Activated naive CD4-positive, alpha-beta T cell treated with anti-CD3 and anti-CD28 coated beads for 36 hours (primary cell): ENCODE measurements around the gene FCHSD1. TPM values are rescaled to one million over a fixed set of nuclear protein-coding genes. Genes with fewer than 3 reads are reported as not detected.

ENCODE experiments used
- CTCF ChIA-PET: fragments of 350-600 bp; sonication (Branson Sonifier 250); formaldehyde crosslinking; loops from one replicate; lab custom pipeline; 2021; ENCODE audit warnings: antibody characterized with exemption; lab: Charles Lee
- DNase-seq: peaks from one replicate; pipeline ENCODE4 v3.0.0-alpha.2; 2020
- H3K27ac Mint-ChIP-seq: one replicate; pipeline ENCODE4 v1.8.0; 2021; ENCODE audit warnings: mild to moderate bottlenecking, mixed read lengths
- H3K27me3 Mint-ChIP-seq: one replicate; pipeline ENCODE4 v1.8.0; 2021; ENCODE audit warnings: low read depth, mixed read lengths
- H3K36me3 Mint-ChIP-seq: one replicate; pipeline ENCODE4 v1.8.0; 2021; ENCODE audit warnings: low read depth, mixed read lengths
- H3K4me1 Mint-ChIP-seq: one replicate; pipeline ENCODE4 v1.8.0; 2021; ENCODE audit warnings: low read depth, mixed read lengths
- H3K4me3 Mint-ChIP-seq: one replicate; pipeline ENCODE4 v1.8.0; 2021; ENCODE audit warnings: mild to moderate bottlenecking, moderate library complexity, mixed read lengths
- H3K9me3 Mint-ChIP-seq: one replicate; pipeline ENCODE4 v1.8.0; 2021; ENCODE audit warnings: mixed read lengths
- intact Hi-C: fragments of 100-400 bp; cut with micrococcal nuclease; formaldehyde crosslinking; loops from one replicate; pipeline ENCODE4 v1.15.1; 2023
- total RNA-seq, 2 experiments: library from RNA; stranded (reverse); gene quantifications; one replicate each; pipeline ENCODE4 v1.2.3, GENCODE V29; 2021

The FCHSD1 gene
- total RNA-seq: 10 to 100 TPM; 28.9 to 29.6 TPM

DNA sequence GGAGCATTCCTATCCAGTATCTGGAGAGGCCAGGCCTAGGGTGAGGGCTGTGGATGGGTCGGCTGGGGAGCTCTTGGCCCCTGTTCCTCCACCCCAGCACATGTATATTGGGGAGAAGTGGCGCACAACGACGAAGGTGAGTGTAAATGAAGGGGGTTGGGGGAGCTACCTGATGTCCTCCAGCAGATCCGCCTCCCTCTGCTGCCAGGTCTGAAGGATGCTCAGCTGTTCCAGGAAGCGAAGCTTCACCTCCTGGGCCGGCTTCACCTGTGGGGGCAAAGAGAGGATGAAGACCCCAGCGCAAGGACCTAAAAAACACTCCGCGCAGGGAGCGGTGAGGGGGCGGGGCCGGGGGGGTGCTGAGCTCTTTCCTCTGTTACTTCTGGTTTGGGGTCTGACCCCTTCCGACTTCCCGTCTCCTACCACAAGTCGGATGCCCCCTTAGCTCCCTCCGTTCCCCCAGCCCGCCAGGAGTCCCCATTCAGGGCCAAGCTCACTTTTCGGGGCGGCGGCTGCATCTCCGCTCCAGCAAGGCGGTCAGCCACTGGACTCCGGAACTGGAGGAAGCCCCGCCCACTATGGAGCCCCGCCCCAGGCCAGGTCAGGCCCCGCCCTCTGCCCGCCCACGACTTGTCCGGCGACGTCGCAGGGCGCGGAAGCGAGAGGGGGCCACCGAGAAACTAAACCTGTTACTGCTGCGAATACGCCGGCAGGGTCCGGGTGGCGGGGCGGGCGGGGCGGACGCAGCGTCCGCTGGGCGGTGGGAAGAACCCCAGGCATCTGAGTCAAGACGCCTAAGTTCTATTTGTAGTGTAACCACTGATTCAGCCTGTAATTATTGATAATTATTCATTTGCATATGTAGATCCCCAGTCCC lies at the start of gene FCHSD1:
TSS of gene FCHSD1 (minus strand) at position 568 of the 877 bp plus-strand sequence. CDS start at position 518, 50 bp downstream.
- H3K9me3 Mint-ChIP-seq: no peaks in the 10 kb centered on the region
- no peaks in the 10 kb centered on the region for H3K36me3 Mint-ChIP-seq
- intact Hi-C loops: loop anchor here (1.0 kb wide), 3 partner anchors 9 to 59 kb away; no protein-coding TSS in a partner anchor
- peak; percentile 86 for DNase-seq
- peaks cover 18% of the 10 kb centered on the region for H3K4me1 Mint-ChIP-seq
- peak within 1 kb of the TSS; percentile 84 for H3K27ac Mint-ChIP-seq
- no peaks in the 10 kb centered on the region for H3K27me3 Mint-ChIP-seq
- CTCF ChIA-PET: interaction anchor here (0.6 to 2.6 kb wide), 13 partner anchors 8 to 322 kb away, joined by 3 to 14 read pairs (median 3); partner anchors contain the start of genes HDAC3, RELL2 and RNF14
- peak within 1 kb of the TSS; percentile 89 for H3K4me3 Mint-ChIP-seq

DNA sequence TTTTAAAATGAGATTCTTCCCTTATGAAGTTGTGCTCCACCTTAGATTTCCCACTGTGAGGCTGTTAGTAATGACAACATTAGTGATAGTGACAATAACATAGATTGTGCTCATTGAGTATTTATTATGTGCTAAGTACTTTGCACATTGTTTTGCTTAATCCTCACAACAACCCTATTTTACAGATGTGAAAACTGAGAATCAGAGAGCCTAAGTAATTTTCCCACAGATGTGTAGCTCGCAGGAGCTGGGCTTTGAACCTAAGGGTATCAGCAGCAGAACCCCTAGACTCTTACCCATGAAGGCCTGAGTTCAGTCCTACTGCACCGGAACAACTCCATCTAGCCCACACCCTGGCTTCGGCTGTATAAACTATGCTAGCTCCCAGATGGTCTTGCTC lies 46.4 kb upstream of the FCHSD1 start:
- peaks cover 25% of the 10 kb centered on the region for H3K4me1 Mint-ChIP-seq
- H3K36me3 Mint-ChIP-seq: no peaks in the 10 kb centered on the region
- intact Hi-C loops: no loop called here
- DNase-seq: no peak
- CTCF ChIA-PET: interaction anchor here (0.5 to 9.4 kb wide), 3 partner anchors 12 to 262 kb away, joined by 3 to 161 read pairs (median 134); partner anchors contain the start of genes PCDH1 and PCDH12
- H3K9me3 Mint-ChIP-seq: no peaks in the 10 kb centered on the region
- no peak overlapping the region for H3K27ac Mint-ChIP-seq
- no peak overlapping the region for H3K4me3 Mint-ChIP-seq
- peaks cover 23% of the 10 kb centered on the region for H3K27me3 Mint-ChIP-seq

DNA sequence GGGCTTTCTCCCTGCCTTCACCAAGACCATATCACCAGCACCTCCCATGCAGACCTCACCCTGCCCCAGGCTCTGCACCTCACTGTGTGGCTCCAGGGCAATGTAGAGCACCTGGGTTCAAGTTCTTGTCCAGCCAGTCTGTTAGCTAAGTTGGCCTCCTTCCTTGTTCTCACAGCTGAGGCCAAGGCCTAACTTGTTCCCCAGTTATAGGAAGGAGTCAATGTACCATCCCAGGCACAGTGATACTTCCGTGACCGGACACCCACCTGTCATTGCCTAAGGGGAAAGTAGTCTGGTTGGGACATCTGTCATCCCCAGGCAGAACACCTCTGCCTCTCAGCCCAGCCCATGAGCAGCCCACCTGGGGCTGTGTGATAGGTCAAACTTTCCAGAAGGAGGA lies 45.2 kb upstream of the FCHSD1 start:
- Mint-ChIP-seq H3K4me1 (peaks cover 24% of the 10 kb centered on the region), H3K9me3 (no peaks in the 10 kb centered on the region), H3K27me3 (peaks cover 25% of the 10 kb centered on the region), H3K36me3 (no peaks in the 10 kb centered on the region), H3K4me3 (no peak overlapping the region), H3K27ac (no peak overlapping the region)
- CTCF ChIA-PET: interaction anchor here (0.6 to 9.4 kb wide), 3 partner anchors 37 to 263 kb away, joined by 3 to 161 read pairs (median 134); partner anchors contain the start of genes PCDH1 and PCDH12
- intact Hi-C loops: no loop called here
- DNase-seq: no peak

DNA sequence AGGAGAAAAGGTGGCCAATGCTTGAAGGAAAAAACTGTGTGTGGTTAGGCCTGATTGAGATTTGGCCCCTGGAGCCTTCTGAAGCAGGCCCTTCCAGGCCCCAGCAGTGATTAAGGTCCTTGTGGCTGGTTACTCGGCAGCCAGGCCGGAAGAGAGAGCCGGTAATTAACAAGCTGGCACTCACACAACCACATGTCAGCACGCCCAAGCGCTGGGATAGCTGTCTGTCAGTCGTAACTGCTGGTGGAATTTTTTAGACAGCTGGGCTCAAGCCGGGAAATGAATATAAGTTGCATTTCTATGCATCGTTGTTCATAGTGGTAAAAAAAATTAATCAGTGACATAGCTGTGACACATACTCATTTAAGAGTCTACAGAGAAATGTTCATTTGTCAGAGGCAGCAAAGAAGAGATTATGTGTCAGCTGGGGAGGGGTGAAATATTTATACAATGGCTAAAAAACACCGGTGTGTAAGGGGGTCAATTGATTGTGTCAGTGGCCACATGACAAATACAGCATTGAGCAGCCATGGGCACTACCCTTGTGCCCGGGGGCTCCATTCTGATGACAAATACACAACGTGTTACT lies 44.5 kb upstream of the FCHSD1 start:
- Mint-ChIP-seq H3K4me1 (peaks cover 20% of the 10 kb centered on the region), H3K9me3 (no peaks in the 10 kb centered on the region), H3K4me3 (no peak overlapping the region), H3K27me3 (peaks cover 23% of the 10 kb centered on the region), H3K36me3 (no peaks in the 10 kb centered on the region), H3K27ac (no peak overlapping the region)
- CTCF ChIA-PET: interaction anchor here (0.6 to 9.4 kb wide), 3 partner anchors 37 to 264 kb away, joined by 3 to 161 read pairs (median 134); partner anchors contain the start of genes PCDH1 and PCDH12
- DNase-seq: no peak
- intact Hi-C loops: no loop called here

DNA sequence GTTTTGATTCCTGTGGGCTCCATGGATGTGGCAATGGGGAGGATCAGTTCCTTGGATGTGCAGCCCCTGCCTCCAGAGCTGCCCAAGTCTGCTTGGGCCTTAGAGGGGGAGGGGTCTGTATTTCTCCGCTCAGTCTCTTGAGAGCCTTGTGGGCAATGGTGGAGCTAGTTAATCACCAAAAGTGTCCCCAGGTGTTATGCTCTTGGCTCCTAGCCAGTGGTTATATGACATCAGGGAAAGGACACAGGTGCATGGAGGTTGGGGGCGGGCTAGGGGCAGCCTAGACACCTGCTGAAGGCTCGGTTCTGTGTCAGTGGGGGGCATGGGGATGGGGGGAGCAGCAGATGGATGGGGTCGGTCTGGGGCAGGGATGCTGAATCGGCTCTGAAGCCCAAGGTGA lies 43.3 kb upstream of the FCHSD1 start:
- Mint-ChIP-seq H3K4me3 (no peak overlapping the region), H3K4me1 (peaks cover 20% of the 10 kb centered on the region), H3K36me3 (no peaks in the 10 kb centered on the region), H3K9me3 (no peaks in the 10 kb centered on the region), H3K27ac (no peak overlapping the region), H3K27me3 (peaks cover 19% of the 10 kb centered on the region)
- intact Hi-C loops: no loop called here
- DNase-seq: no peak
- CTCF ChIA-PET: interaction anchor here (1.2 to 9.4 kb wide), 6 partner anchors 12 to 265 kb away, joined by 3 to 161 read pairs (median 30); partner anchors contain the start of genes ARAP3, PCDH1 and PCDH12

DNA sequence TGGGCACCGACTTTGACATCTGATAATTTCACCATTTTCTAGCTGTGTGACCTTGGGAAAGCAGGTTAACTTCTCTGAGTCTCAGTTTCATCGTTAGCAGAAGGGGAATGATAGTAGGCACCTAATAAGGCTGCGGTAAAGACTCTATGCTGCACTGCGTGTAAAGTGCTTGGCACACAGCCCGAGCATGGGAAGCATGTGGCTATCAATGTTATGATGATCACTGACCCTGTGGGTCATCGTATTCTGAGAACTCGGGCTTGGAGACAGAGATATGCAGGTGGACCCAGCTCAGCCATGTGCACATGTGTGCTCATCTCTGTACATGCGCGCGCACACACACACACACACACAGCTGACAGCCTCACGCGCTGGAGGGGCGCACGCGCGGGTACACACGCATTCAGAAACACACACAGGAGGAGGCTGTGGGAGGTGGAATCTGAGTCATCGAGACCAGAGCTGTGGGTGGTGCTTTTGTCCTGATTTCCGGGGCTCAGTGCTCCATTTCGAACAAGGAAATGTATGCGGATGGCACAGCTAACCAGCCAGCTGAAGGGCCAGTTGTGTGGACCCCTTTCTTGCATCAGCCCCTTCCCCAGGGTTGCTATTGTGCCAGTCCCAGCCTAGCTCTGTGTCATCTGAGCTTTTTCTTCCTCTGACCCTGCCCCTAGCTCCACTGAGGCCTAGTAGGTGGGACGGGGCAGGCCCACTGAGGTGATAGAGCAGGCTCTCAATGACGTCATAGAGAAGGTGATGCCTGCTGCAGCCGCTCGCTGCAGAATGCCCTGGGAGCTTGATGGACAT lies 41.9 kb upstream of the FCHSD1 start:
- Mint-ChIP-seq H3K9me3 (no peaks in the 10 kb centered on the region), H3K27ac (peak overlapping the region; percentile 65), H3K4me1 (peaks cover 20% of the 10 kb centered on the region), H3K27me3 (peaks cover 15% of the 10 kb centered on the region), H3K4me3 (no peak overlapping the region), H3K36me3 (no peaks in the 10 kb centered on the region)
- CTCF ChIA-PET: interaction anchor here (0.6 to 9.4 kb wide), 29 partner anchors 9 to 1318 kb away, joined by 3 to 161 read pairs (median 5); partner anchors contain the start of genes ARAP3, FCHSD1, PCDH1 and PCDH12
- intact Hi-C loops: loop anchor here (1.0 to 2.0 kb wide), 11 partner anchors 9 to 856 kb away; partner anchors contain the start of gene RNF14
- peak; percentile 76 for DNase-seq

DNA sequence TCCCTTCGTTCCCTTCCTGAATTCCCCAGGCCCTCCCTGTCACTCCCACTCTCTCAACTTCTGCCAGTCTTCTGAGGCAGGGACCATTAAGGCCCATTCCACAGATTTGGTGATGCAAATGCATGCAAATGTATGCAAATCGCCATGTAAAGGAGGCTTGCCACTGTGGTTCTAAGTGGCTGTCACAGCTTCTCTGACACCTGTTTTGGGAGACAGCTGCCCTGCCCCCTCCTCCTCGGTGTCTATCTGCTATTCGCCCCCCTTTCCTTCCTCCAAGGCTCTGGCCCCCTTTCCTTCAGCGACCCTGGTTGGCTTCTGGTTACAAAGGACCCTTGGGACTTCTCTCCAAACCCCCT lies 41.3 kb upstream of the FCHSD1 start:
- H3K36me3 Mint-ChIP-seq: no peaks in the 10 kb centered on the region
- no peak overlapping the region for H3K27ac Mint-ChIP-seq
- intact Hi-C loops: loop anchor here (1.0 to 2.0 kb wide), 10 partner anchors 27 to 856 kb away; partner anchors contain the start of gene RNF14
- CTCF ChIA-PET: interaction anchor here (0.6 to 9.4 kb wide), 48 partner anchors 10 to 1317 kb away, joined by 3 to 161 read pairs (median 5); partner anchors contain the start of genes ARAP3, FCHSD1, PCDH1 and PCDH12
- no peaks in the 10 kb centered on the region for H3K9me3 Mint-ChIP-seq
- H3K27me3 Mint-ChIP-seq: peaks cover 10% of the 10 kb centered on the region
- peak overlapping the region; percentile 53 for H3K4me3 Mint-ChIP-seq
- H3K4me1 Mint-ChIP-seq: peaks cover 20% of the 10 kb centered on the region
- no peak for DNase-seq

DNA sequence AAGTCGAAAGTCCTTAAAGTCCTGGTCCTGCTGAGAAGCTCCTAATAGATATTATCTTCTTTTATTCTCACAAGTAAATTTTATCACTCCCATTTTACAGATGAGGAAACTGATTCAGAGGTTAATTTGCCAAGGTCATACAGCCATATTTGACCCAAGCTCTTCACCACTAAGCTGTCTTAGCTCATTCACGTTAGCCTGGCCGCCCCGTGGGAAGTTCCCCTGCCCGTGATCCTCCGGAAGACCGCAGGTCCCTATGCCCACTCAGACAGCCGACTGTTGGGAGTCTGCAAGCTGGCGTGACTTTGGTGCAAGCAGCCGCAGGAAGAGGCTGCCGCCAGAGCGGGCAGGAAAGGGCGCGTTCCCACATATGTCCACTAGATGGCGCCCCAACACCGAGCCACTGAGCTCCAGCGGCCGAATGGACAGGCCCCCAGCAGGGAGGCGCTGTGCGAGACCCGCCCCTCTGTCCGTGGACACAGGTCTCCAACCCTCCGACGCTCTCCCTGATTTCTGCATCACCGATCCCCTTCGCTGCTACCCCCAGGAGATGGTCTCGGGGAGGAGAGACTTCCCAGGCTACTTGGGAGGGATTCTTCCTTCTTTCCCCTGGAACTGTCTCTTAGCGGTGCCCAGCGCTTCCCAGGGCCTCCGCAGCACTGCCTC lies 40.8 kb upstream of the FCHSD1 start:
- Mint-ChIP-seq H3K4me1 (peaks cover 20% of the 10 kb centered on the region), H3K9me3 (no peaks in the 10 kb centered on the region), H3K27me3 (peaks cover 7% of the 10 kb centered on the region), H3K27ac (no peak overlapping the region), H3K4me3 (peak overlapping the region; percentile 53), H3K36me3 (no peaks in the 10 kb centered on the region)
- CTCF ChIA-PET: interaction anchor here (0.6 to 9.4 kb wide), 64 partner anchors 9 to 456 kb away, joined by 3 to 161 read pairs (median 4); partner anchors contain the start of genes ARAP3, FCHSD1, PCDH1 and PCDH12
- peak; percentile 90 for DNase-seq
- intact Hi-C loops: loop anchor here (1.0 to 2.0 kb wide), 10 partner anchors 27 to 857 kb away; partner anchors contain the start of gene RNF14

DNA sequence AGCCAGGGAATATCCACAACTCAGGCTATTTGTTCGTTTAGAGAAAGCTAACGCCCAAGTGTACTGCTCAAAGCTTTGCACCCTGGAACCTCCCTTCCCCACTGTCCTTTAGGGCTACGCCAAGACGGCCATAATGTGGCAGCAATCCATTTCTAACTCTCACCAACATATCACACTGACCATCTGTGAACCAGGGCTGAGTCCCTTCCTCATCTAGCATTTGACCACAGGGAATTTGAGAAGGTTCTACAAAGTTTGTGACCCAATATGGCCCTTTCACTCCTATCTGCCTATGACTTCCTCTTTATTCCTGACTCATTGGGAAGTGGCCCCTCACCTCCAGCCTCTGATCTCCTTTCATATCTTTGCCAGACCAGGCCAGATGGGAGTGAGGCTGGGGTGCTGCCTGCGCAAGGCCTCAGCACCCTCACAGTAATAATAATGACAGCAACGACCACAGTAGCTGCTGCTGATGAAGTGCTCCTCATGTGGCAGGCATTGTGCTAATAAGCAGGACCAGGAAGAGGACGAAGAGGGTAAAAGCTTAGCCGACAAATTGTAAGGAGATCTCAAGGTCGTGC lies 40.2 kb upstream of the FCHSD1 start:
- intact Hi-C loops: no loop called here
- DNase-seq: no peak
- Mint-ChIP-seq H3K4me1 (peaks cover 20% of the 10 kb centered on the region), H3K4me3 (no peak overlapping the region), H3K36me3 (no peaks in the 10 kb centered on the region), H3K27ac (no peak overlapping the region), H3K9me3 (no peaks in the 10 kb centered on the region), H3K27me3 (peaks cover 7% of the 10 kb centered on the region)
- CTCF ChIA-PET: interaction anchor here (0.6 to 9.4 kb wide), 55 partner anchors 9 to 456 kb away, joined by 3 to 161 read pairs (median 4); partner anchors contain the start of genes ARAP3, FCHSD1, PCDH1 and PCDH12

DNA sequence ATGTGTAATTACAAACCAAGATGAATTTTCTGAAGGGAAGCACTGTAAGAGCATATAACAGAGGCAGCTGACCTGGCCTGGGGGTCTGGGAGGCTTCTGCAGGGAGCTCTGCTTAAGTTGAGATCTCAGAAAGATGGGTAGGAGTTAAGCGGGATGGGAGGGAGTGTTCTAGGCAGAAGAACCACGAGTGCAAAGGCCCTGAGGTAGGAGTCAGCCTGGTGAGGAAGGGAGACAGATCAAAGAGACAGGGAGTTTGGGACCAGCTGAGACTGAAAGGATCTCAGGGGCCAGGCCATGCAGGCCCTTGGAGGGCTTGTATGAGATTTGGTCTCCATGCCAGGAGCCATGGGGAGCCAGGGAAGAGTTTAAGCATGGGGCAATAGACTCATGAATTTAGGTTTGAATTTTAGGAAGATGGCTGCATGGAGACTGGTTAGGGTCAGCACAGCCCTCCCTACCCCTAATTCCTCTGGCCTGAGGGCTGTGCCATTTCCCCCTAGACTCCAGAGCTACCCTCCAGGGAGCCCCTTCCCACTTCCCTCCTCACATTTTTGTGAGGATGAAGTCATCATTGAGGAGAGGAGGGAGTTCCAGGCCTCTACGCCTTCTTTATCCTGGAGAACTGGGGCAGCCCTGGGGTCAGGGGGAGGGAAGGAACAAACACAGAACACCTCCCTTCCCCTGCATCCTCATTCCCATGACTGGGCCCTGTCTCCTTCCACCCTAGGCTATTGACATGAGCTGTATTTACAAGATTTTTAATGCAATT lies 35.6 kb upstream of the FCHSD1 start:
- intact Hi-C loops: no loop called here
- Mint-ChIP-seq H3K4me3 (no peak overlapping the region), H3K27ac (no peak overlapping the region), H3K9me3 (no peaks in the 10 kb centered on the region), H3K4me1 (peaks cover 13% of the 10 kb centered on the region), H3K36me3 (no peaks in the 10 kb centered on the region), H3K27me3 (peaks cover 4% of the 10 kb centered on the region)
- DNase-seq: no peak
- CTCF ChIA-PET: interaction anchor here (0.6 to 3.1 kb wide), 2 partner anchors 117 to 274 kb away, joined by 3 to 11 read pairs; no protein-coding TSS in a partner anchor
